ENCODE measurements around the gene ARHGAP25. TPM values are rescaled to one million over a fixed set of nuclear protein-coding genes. Genes with fewer than 3 reads are reported as not detected.

ARHGAP25 gene
- total RNA-seq, 1 experiment from 2014 or later: 172 TPM

- Histone ChIP-seq H3K9me2 (replicated peaks; ENCODE audit: insufficient read depth, low read length) (0 out of 2 replicates have a peak, but pooled peaks cover 6% of the 10 kb centered on the region), H3K9ac (ENCODE audit: low read length) (no peak overlapping the region), H3K9me3 (ENCODE audit: low read length) (no peaks in the 10 kb centered on the region), H2AFZ (ENCODE audit: low read length) (no peak overlapping the region), H3K4me2 (ENCODE audit: low read depth, low read length, poor library complexity, severe bottlenecking) (no peak overlapping the region), H3K4me3 (ENCODE audit: low read length) (no peak overlapping the region), H4K20me1 (ENCODE audit: insufficient read depth, low read depth, low read length) (no peaks in the 10 kb centered on the region), H3K36me3 (ENCODE audit: insufficient read depth, low read length) (no peaks in the 10 kb centered on the region), H3K27me3 (ENCODE audit: low read length) (no peaks in the 10 kb centered on the region), H3K79me2 (ENCODE audit: low read length) (no peaks in the 10 kb centered on the region), H3K4me1 (ENCODE audit: low read length) (0 out of 2 replicates have a peak, but pooled peaks cover 3% of the 10 kb centered on the region), H3K27ac (ENCODE audit: low read length) (no peak overlapping the region)
- no peak for DNase-seq
Observed at GRCh38 chr2:68853035-68853434, 118.4 kb downstream of the ARHGAP25 start.

GRCh38 chr2:68853915-68854314, 119.3 kb downstream of the ARHGAP25 start:
- no peak overlapping the region for H3K9ac ChIP-seq (ENCODE audit: low read length)
- DNase-seq: no peak
- H3K4me1 ChIP-seq (ENCODE audit: low read length): peaks cover 12% of the 10 kb centered on the region
- H3K79me2 ChIP-seq (ENCODE audit: low read length): no peaks in the 10 kb centered on the region
- H3K27ac ChIP-seq (ENCODE audit: low read length): no peak overlapping the region
- 0 out of 2 replicates have a peak, but pooled peaks cover 6% of the 10 kb centered on the region for H3K9me2 ChIP-seq (replicated peaks; ENCODE audit: insufficient read depth, low read length)
- no peak overlapping the region for H3K4me2 ChIP-seq (ENCODE audit: low read depth, low read length, poor library complexity, severe bottlenecking)
- H4K20me1 ChIP-seq (ENCODE audit: insufficient read depth, low read depth, low read length): no peaks in the 10 kb centered on the region
- no peaks in the 10 kb centered on the region for H3K9me3 ChIP-seq (ENCODE audit: low read length)
- no peak overlapping the region for H2AFZ ChIP-seq (ENCODE audit: low read length)
- no peaks in the 10 kb centered on the region for H3K36me3 ChIP-seq (ENCODE audit: insufficient read depth, low read length)
- no peak overlapping the region for H3K4me3 ChIP-seq (ENCODE audit: low read length)
- H3K27me3 ChIP-seq (ENCODE audit: low read length): no peaks in the 10 kb centered on the region

- H3K27ac ChIP-seq (ENCODE audit: low read length): no peak overlapping the region
- peaks cover 12% of the 10 kb centered on the region for H3K4me1 ChIP-seq (ENCODE audit: low read length)
- no peak overlapping the region for H3K9ac ChIP-seq (ENCODE audit: low read length)
- no peak overlapping the region for H2AFZ ChIP-seq (ENCODE audit: low read length)
- no peak overlapping the region for H3K4me3 ChIP-seq (ENCODE audit: low read length)
- no peaks in the 10 kb centered on the region for H3K36me3 ChIP-seq (ENCODE audit: insufficient read depth, low read length)
- H3K9me3 ChIP-seq (ENCODE audit: low read length): no peaks in the 10 kb centered on the region
- H3K79me2 ChIP-seq (ENCODE audit: low read length): no peaks in the 10 kb centered on the region
- H4K20me1 ChIP-seq (ENCODE audit: insufficient read depth, low read depth, low read length): no peaks in the 10 kb centered on the region
- H3K4me2 ChIP-seq (ENCODE audit: low read depth, low read length, poor library complexity, severe bottlenecking): no peak overlapping the region
- H3K9me2 ChIP-seq (replicated peaks; ENCODE audit: insufficient read depth, low read length): 0 out of 2 replicates have a peak, but pooled peaks cover 6% of the 10 kb centered on the region
- no peak for DNase-seq
- H3K27me3 ChIP-seq (ENCODE audit: low read length): no peaks in the 10 kb centered on the region
Observed at GRCh38 chr2:68854476-68854875, 119.9 kb downstream of the ARHGAP25 start.

GRCh38 chr2:68855550-68855949, 120.9 kb downstream of the ARHGAP25 start:
- H3K9ac ChIP-seq (ENCODE audit: low read length): no peak overlapping the region
- H3K9me3 ChIP-seq (ENCODE audit: low read length): no peaks in the 10 kb centered on the region
- H3K79me2 ChIP-seq (ENCODE audit: low read length): no peaks in the 10 kb centered on the region
- DNase-seq: no peak
- peaks cover 12% of the 10 kb centered on the region for H3K4me1 ChIP-seq (ENCODE audit: low read length)
- H3K4me2 ChIP-seq (ENCODE audit: low read depth, low read length, poor library complexity, severe bottlenecking): no peak overlapping the region
- H3K4me3 ChIP-seq (ENCODE audit: low read length): no peak overlapping the region
- 0 out of 2 replicates have a peak, but pooled peaks cover 6% of the 10 kb centered on the region for H3K9me2 ChIP-seq (replicated peaks; ENCODE audit: insufficient read depth, low read length)
- no peaks in the 10 kb centered on the region for H3K27me3 ChIP-seq (ENCODE audit: low read length)
- no peak overlapping the region for H2AFZ ChIP-seq (ENCODE audit: low read length)
- no peaks in the 10 kb centered on the region for H3K36me3 ChIP-seq (ENCODE audit: insufficient read depth, low read length)
- no peak overlapping the region for H3K27ac ChIP-seq (ENCODE audit: low read length)
- H4K20me1 ChIP-seq (ENCODE audit: insufficient read depth, low read depth, low read length): no peaks in the 10 kb centered on the region

- Histone ChIP-seq H3K27ac (ENCODE audit: low read length) (no peak overlapping the region), H3K9me3 (ENCODE audit: low read length) (no peaks in the 10 kb centered on the region), H3K9me2 (replicated peaks; ENCODE audit: insufficient read depth, low read length) (0 out of 2 replicates have a peak, but pooled peaks cover 6% of the 10 kb centered on the region), H3K9ac (ENCODE audit: low read length) (no peak overlapping the region), H3K27me3 (ENCODE audit: low read length) (no peaks in the 10 kb centered on the region), H3K4me3 (ENCODE audit: low read length) (no peak overlapping the region), H4K20me1 (ENCODE audit: insufficient read depth, low read depth, low read length) (no peaks in the 10 kb centered on the region), H2AFZ (ENCODE audit: low read length) (no peak overlapping the region), H3K4me2 (ENCODE audit: low read depth, low read length, poor library complexity, severe bottlenecking) (no peak overlapping the region), H3K4me1 (ENCODE audit: low read length) (peaks cover 13% of the 10 kb centered on the region), H3K79me2 (ENCODE audit: low read length) (no peaks in the 10 kb centered on the region), H3K36me3 (ENCODE audit: insufficient read depth, low read length) (no peaks in the 10 kb centered on the region)
- no peak for DNase-seq
Observed at GRCh38 chr2:68857202-68857845, 122.7 kb downstream of the ARHGAP25 start.

- Histone ChIP-seq H3K9ac (ENCODE audit: low read length) (no peak overlapping the region), H3K9me2 (replicated peaks; ENCODE audit: insufficient read depth, low read length) (0 out of 2 replicates have a peak, but pooled peaks cover 5% of the 10 kb centered on the region), H3K4me1 (ENCODE audit: low read length) (peaks cover 13% of the 10 kb centered on the region), H3K4me3 (ENCODE audit: low read length) (no peak overlapping the region), H3K9me3 (ENCODE audit: low read length) (no peaks in the 10 kb centered on the region), H3K27ac (ENCODE audit: low read length) (no peak overlapping the region), H2AFZ (ENCODE audit: low read length) (no peak overlapping the region), H3K27me3 (ENCODE audit: low read length) (no peaks in the 10 kb centered on the region), H3K36me3 (ENCODE audit: insufficient read depth, low read length) (no peaks in the 10 kb centered on the region), H3K4me2 (ENCODE audit: low read depth, low read length, poor library complexity, severe bottlenecking) (no peak overlapping the region), H4K20me1 (ENCODE audit: insufficient read depth, low read depth, low read length) (no peaks in the 10 kb centered on the region), H3K79me2 (ENCODE audit: low read length) (no peaks in the 10 kb centered on the region)
- no peak for DNase-seq
Observed at GRCh38 chr2:68857855-68858456, 123.3 kb downstream of the ARHGAP25 start.

- no peaks in the 10 kb centered on the region for H3K27me3 ChIP-seq (ENCODE audit: low read length)
- peaks cover 13% of the 10 kb centered on the region for H3K4me1 ChIP-seq (ENCODE audit: low read length)
- no peaks in the 10 kb centered on the region for H3K9me3 ChIP-seq (ENCODE audit: low read length)
- H3K9ac ChIP-seq (ENCODE audit: low read length): no peak overlapping the region
- H2AFZ ChIP-seq (ENCODE audit: low read length): no peak overlapping the region
- DNase-seq: no peak
- H3K4me2 ChIP-seq (ENCODE audit: low read depth, low read length, poor library complexity, severe bottlenecking): no peak overlapping the region
- no peaks in the 10 kb centered on the region for H3K79me2 ChIP-seq (ENCODE audit: low read length)
- no peaks in the 10 kb centered on the region for H3K9me2 ChIP-seq (replicated peaks; ENCODE audit: insufficient read depth, low read length)
- no peak overlapping the region for H3K27ac ChIP-seq (ENCODE audit: low read length)
- H3K36me3 ChIP-seq (ENCODE audit: insufficient read depth, low read length): no peaks in the 10 kb centered on the region
- no peaks in the 10 kb centered on the region for H4K20me1 ChIP-seq (ENCODE audit: insufficient read depth, low read depth, low read length)
- H3K4me3 ChIP-seq (ENCODE audit: low read length): no peak overlapping the region
Observed at GRCh38 chr2:68860111-68860510, 125.5 kb downstream of the ARHGAP25 start.

GRCh38 chr2:68861330-68861729, 126.7 kb downstream of the ARHGAP25 start:
- peaks cover 13% of the 10 kb centered on the region for H3K4me1 ChIP-seq (ENCODE audit: low read length)
- no peak overlapping the region for H2AFZ ChIP-seq (ENCODE audit: low read length)
- H3K9ac ChIP-seq (ENCODE audit: low read length): no peak overlapping the region
- no peaks in the 10 kb centered on the region for H3K27me3 ChIP-seq (ENCODE audit: low read length)
- no peak overlapping the region for H3K4me2 ChIP-seq (ENCODE audit: low read depth, low read length, poor library complexity, severe bottlenecking)
- no peak overlapping the region for H3K27ac ChIP-seq (ENCODE audit: low read length)
- no peaks in the 10 kb centered on the region for H3K79me2 ChIP-seq (ENCODE audit: low read length)
- H3K36me3 ChIP-seq (ENCODE audit: insufficient read depth, low read length): no peaks in the 10 kb centered on the region
- H4K20me1 ChIP-seq (ENCODE audit: insufficient read depth, low read depth, low read length): no peaks in the 10 kb centered on the region
- no peak for DNase-seq
- H3K9me2 ChIP-seq (replicated peaks; ENCODE audit: insufficient read depth, low read length): no peaks in the 10 kb centered on the region
- H3K4me3 ChIP-seq (ENCODE audit: low read length): no peak overlapping the region
- no peaks in the 10 kb centered on the region for H3K9me3 ChIP-seq (ENCODE audit: low read length)

All from Karpas-422 (cell line).